HCT116 (cell line): Measurements from ENCODE around the gene CCDC9B. TPM values are rescaled to one million over a fixed set of nuclear protein-coding genes. Genes with fewer than 3 reads are reported as not detected.

ENCODE experiments used
- ATAC-seq: fragments of 200-7000 bp; cut with Tn5 transposase; 2 replicates; pipeline ENCODE4 v1.9.1; 2020; ENCODE audit warnings: mild to moderate bottlenecking, moderate library complexity
- BruUV-seq: library from RNA; stranded (reverse); fragments of 400-500 nt; replicated peaks from 2 replicates; lab custom pipeline; 2021; lab: Mats Ljungman, UMichigan
- CTCF ChIA-PET: fragments of 300-600 bp; sonication (Branson Sonifier 250); formaldehyde crosslinking; loops from one replicate; lab custom pipeline; 2021; ENCODE audit warnings: antibody characterized with exemption; lab: Charles Lee
- POLR2A ChIA-PET: fragments of 300-600, 350-600 bp; sonication (Branson Sonifier 250); formaldehyde crosslinking; loops from one replicate; lab custom pipeline; 2021; ENCODE audit warnings: antibody characterized with exemption; lab: Charles Lee
- RAD21 ChIA-PET, 2 experiments: fragments of 300-600 bp; sonication (Branson Sonifier 250); formaldehyde crosslinking; loops; one replicate each; lab custom pipeline; 2023; ENCODE audit warnings: low total read pairs in 2 of 2; ENCODE audit not compliant: uncharacterized antibody in 2 of 2, unreplicated experiment in 2 of 2, low non-redundant PET in 1 of 2; lab: Charles Lee
- DNase-seq: peaks from one replicate; pipeline ENCODE4 v3.0.0-alpha.2; 2010; ENCODE audit warnings: low read depth, low spot score
- H2AFZ ChIP-seq: fragments of 200-600 bp; shearing (Covaris generic), sonication (generic); 2 replicates; pipeline ENCODE4 v1.6.1; 2017; ENCODE audit warnings: low read depth, mixed run types, mixed read lengths, antibody characterized with exemption, low read length; ENCODE audit not compliant: poor library complexity, severe bottlenecking
- H3K27ac ChIP-seq: 2 replicates; pipeline ENCODE4 v1.5.1; 2012; ENCODE audit warnings: low read depth, low read length
- H3K27me3 ChIP-seq: fragments of 200-600 bp; sonication (generic); 2 replicates; pipeline ENCODE4 v1.6.1; 2016; ENCODE audit warnings: mixed run types, low read length, mixed read lengths; ENCODE audit not compliant: insufficient read depth
- H3K36me3 ChIP-seq, 2 experiments: fragments of 200-500 bp in 1 of 2; fragments of 200-600 bp in 1 of 2; sonication (Bioruptor generic) in 1 of 2; sonication (generic) in 1 of 2; 2 replicates each; pipeline versions ENCODE4 v1.5.1 to v1.6.1; 2014 to 2016; ENCODE audit warnings: low read length in 2 of 2, inconsistent platforms in 1 of 2, mixed read lengths in 1 of 2, mixed run types in 1 of 2; ENCODE audit not compliant: insufficient read depth in 2 of 2, control insufficient read depth in 1 of 2
- H3K4me1 ChIP-seq, 2 experiments: fragments of 200-600 bp in 1 of 2; sonication (generic) in 1 of 2; 2 replicates each; pipeline versions ENCODE4 v1.5.1 to v1.6.1; 2012 to 2017; ENCODE audit warnings: low read length in 2 of 2, inconsistent platforms in 1 of 2, mild to moderate bottlenecking in 1 of 2, mixed read lengths in 1 of 2, mixed run types in 1 of 2, moderate library complexity in 1 of 2; ENCODE audit not compliant: insufficient read depth in 2 of 2, control insufficient read depth in 1 of 2
- H3K4me2 ChIP-seq: fragments of 200-600 bp; sonication (generic); 2 replicates; pipeline ENCODE4 v1.6.1; 2017; ENCODE audit warnings: mixed run types, low read length, mixed read lengths
- H3K4me3 ChIP-seq, 2 experiments: fragments of 200-600 bp in 1 of 2; sonication (generic) in 1 of 2; replicated peaks in 1 of 2; 2 replicates each; pipeline ENCODE4 v1.5.1; 2011 to 2016; ENCODE audit warnings: low read length in 2 of 2, control low read depth in 1 of 2, low read depth in 1 of 2, mild to moderate bottlenecking in 1 of 2, mixed read lengths in 1 of 2, mixed run types in 1 of 2
- H3K79me2 ChIP-seq: fragments of 200-600 bp; sonication (generic); 2 replicates; pipeline ENCODE4 v1.6.1; 2017; ENCODE audit warnings: mild to moderate bottlenecking, mixed run types, low read length, moderate library complexity, mixed read lengths; ENCODE audit not compliant: insufficient read depth
- H3K9ac ChIP-seq: fragments of 200-600 bp; sonication (generic); 2 replicates; pipeline ENCODE4 v1.6.1; 2016; ENCODE audit warnings: low read length, mixed read lengths
- H3K9me2 ChIP-seq: fragments of 200-600 bp; sonication (generic), shearing (Covaris generic); 2 replicates; pipeline ENCODE4 v1.6.1; 2017; ENCODE audit warnings: mixed run types, mild to moderate bottlenecking, moderate library complexity; ENCODE audit not compliant: insufficient read depth
- H3K9me3 ChIP-seq, 2 experiments: fragments of 200-500 bp in 1 of 2; fragments of 200-600 bp in 1 of 2; sonication (Bioruptor generic) in 1 of 2; sonication (generic) in 1 of 2; 2 replicates each; pipeline ENCODE4 v1.6.1; 2014 to 2017; ENCODE audit warnings: low read length in 2 of 2, mixed read lengths in 2 of 2, inconsistent platforms in 1 of 2, low read depth in 1 of 2, mild to moderate bottlenecking in 1 of 2, mixed run types in 1 of 2, moderate library complexity in 1 of 2; ENCODE audit not compliant: control insufficient read depth in 1 of 2, insufficient read depth in 1 of 2
- H4K20me1 ChIP-seq: fragments of 200-600 bp; sonication (generic), shearing (Covaris generic); 2 replicates; pipeline ENCODE4 v1.6.1; 2017; ENCODE audit warnings: mixed run types, mild to moderate bottlenecking, moderate library complexity; ENCODE audit not compliant: insufficient read depth
- ATF3 ChIP-seq: IDR thresholded peaks from 2 replicates; pipeline ENCODE4 v1.6.1; 2012
- CTCF ChIP-seq, 3 experiments: fragments of 200-600 bp in 1 of 3; sonication (generic) in 1 of 3; IDR thresholded peaks in 2 of 3; conservative IDR thresholded peaks in 1 of 3; 2 replicates each; pipeline ENCODE4 v1.5.1; 2012 to 2017; ENCODE audit warnings: low read depth in 2 of 3, low read length in 2 of 3, antibody characterized with exemption in 1 of 3, borderline replicate concordance in 1 of 3, control low read depth in 1 of 3, mild to moderate bottlenecking in 1 of 3, mixed read lengths in 1 of 3, mixed run types in 1 of 3, moderate library complexity in 1 of 3; ENCODE audit not compliant: insufficient read depth in 1 of 3
- POLR2A ChIP-seq: IDR thresholded peaks from 2 replicates; pipeline ENCODE4 v1.7.0; 2011; ENCODE audit warnings: borderline replicate concordance; ENCODE audit not compliant: insufficient read depth, insufficient read length; ENCODE audit errors: extremely low read depth
- intact Hi-C: fragments of 100-400 bp; cut with micrococcal nuclease; formaldehyde crosslinking; loops from 2 replicates; pipeline ENCODE4 v1.10.0; 2022
- total RNA-seq: library from RNA; stranded (reverse); gene quantifications from one replicate; pipeline ENCODE4 v1.2.1, GENCODE V29; 2021; ENCODE audit not compliant: unreplicated experiment

Gene CCDC9B
- total RNA-seq, 1 experiment from 2014 or later, result 15.6 TPM

- CTCF ChIA-PET, result interaction anchor here (0.7 to 9.7 kb wide), 19 partner anchors 9 to 264 kb away, joined by 3 to 134 read pairs (median 5); partner anchors contain the start of genes ANKRD63 and PAK6
Measured at GRCh38 chr15:40309344-40309862, 31.3 kb downstream of the CCDC9B start.

GRCh38 chr15:40307421-40308211 is 33.1 kb downstream of the CCDC9B start, which contains the start of gene PLCB2:
PLCB2 (minus strand) TSS chr15:40307935; CDS start chr15:40307672, 263 bp downstream.
- ChIA-PET RAD21 (interaction anchor here in 1 of 2 experiments (1.0 to 3.5 kb wide), 2 partner anchors 17 to 28 kb away, joined by 3 to 18 read pairs; no protein-coding TSS in a partner anchor), POLR2A (interaction anchor here (1.6 to 2.2 kb wide), 2 partner anchors 16 to 28 kb away, joined by 3 to 6 read pairs; no protein-coding TSS in a partner anchor), CTCF (interaction anchor here (0.8 to 9.7 kb wide), 8 partner anchors 12 to 114 kb away, joined by 3 to 134 read pairs (median 4); partner anchors contain the start of gene INAFM2)
- no peaks in the 10 kb centered on the region for H3K79me2 ChIP-seq
- H3K4me2 ChIP-seq, result no peak within 1 kb of the TSS
- H3K9me2 ChIP-seq, result no peaks in the 10 kb centered on the region
- no peak within 1 kb of the TSS for H3K27ac ChIP-seq
- H3K4me1 ChIP-seq, result peaks cover 2 to 14% of the 10 kb centered on the region in 2 experiments; a peak in 1 of 4 replicates
- no peak within 1 kb of the TSS for H3K9ac ChIP-seq
- H4K20me1 ChIP-seq, result no peaks in the 10 kb centered on the region
- no TSS peak for BruUV-seq
- H3K36me3 ChIP-seq, result no peaks in the 10 kb centered on the region
- TF ChIP-seq CTCF (IDR thresholded peaks at IDR 0.05 in 2 of 3, conservative IDR thresholded peaks at IDR 0.05 in 1 of 3; ENCODE audit: borderline replicate concordance in 1 of 3, insufficient read depth in 1 of 3, low read depth in 2 of 3, low read length in 2 of 3) (peak in 2 of 3 experiments; percentile 30 to 44; a peak in 3 of 6 replicates), POLR2A (no peak)
- DNase-seq, result no peak
- no peak within 1 kb of the TSS for H2AFZ ChIP-seq
- H3K27me3 ChIP-seq, result 0 out of 2 replicates have a peak, but pooled peaks cover 6% of the 10 kb centered on the region
- ATAC-seq, result peak; percentile 52
- no peak within 1 kb of the TSS for H3K4me3 ChIP-seq
- H3K9me3 ChIP-seq, result no peaks in the 10 kb centered on the region
- intact Hi-C loops, result no loop called here

More at GRCh38 chr15:40309344-40309862, 31.3 kb downstream of the CCDC9B start:
- no peak overlapping the region for H2AFZ ChIP-seq
- H3K9ac ChIP-seq, result no peak overlapping the region
- no peak for DNase-seq
- BruUV-seq, result no TSS peak
- H3K27ac ChIP-seq, result no peak overlapping the region
- no peak for TF ChIP-seq ATF3
- TF ChIP-seq, all 23 proteins: peak for 0
- ATAC-seq, result no peak
- H4K20me1 ChIP-seq, result no peaks in the 10 kb centered on the region
- ChIA-PET RAD21 (interaction anchor here (0.9 to 3.5 kb wide), 6 partner anchors 18 to 92 kb away, joined by 3 to 18 read pairs (median 4); no protein-coding TSS in a partner anchor), POLR2A (interaction anchor here (1.8 to 2.2 kb wide), 2 partner anchors 18 to 30 kb away, joined by 5 to 6 read pairs; no protein-coding TSS in a partner anchor)
- H3K4me3 ChIP-seq, result no peak overlapping the region
- H3K36me3 ChIP-seq, result no peaks in the 10 kb centered on the region
- 0 out of 2 replicates have a peak, but pooled peaks cover 6% of the 10 kb centered on the region for H3K27me3 ChIP-seq
- intact Hi-C loops, result no loop called here
- no peaks in the 10 kb centered on the region for H3K9me3 ChIP-seq
- peaks cover 8 to 25% of the 10 kb centered on the region in 2 experiments; a peak in 3 of 4 replicates for H3K4me1 ChIP-seq
- no peaks in the 10 kb centered on the region for H3K9me2 ChIP-seq
- H3K79me2 ChIP-seq, result no peaks in the 10 kb centered on the region
- H3K4me2 ChIP-seq, result no peak overlapping the region
